Activated CD4-positive, alpha-beta T cell treated with anti-CD3 and anti-CD28 coated beads, Interleukin-2, amount 50 U/mL, for 4 hours (primary cell): ENCODE measurements around the gene STARD5.

Experiments
- DNase-seq, 2 experiments: peaks; one replicate each; pipeline ENCODE4 v3.0.0-alpha.2; 2020

STARD5 gene

GRCh38 chr15:81288616-81289015 lies 35.3 kb downstream of the STARD5 start:
- DNase-seq, result no peak

GRCh38 chr15:81288040-81288439 lies 35.9 kb downstream of the STARD5 start:
- DNase-seq, result no peak

- no peak for DNase-seq
Measured at GRCh38 chr15:81286621-81287121, 37.3 kb downstream of the STARD5 start.

- DNase-seq, result no peak
Measured at GRCh38 chr15:81285461-81285860, 38.5 kb downstream of the STARD5 start.

GRCh38 chr15:81284256-81285031 lies 39.5 kb downstream of the STARD5 start:
- no peak for DNase-seq

- no peak for DNase-seq
Measured at GRCh38 chr15:81282911-81283310, 41.0 kb downstream of the STARD5 start.

GRCh38 chr15:81282606-81282895 lies 41.4 kb downstream of the STARD5 start:
- no peak for DNase-seq

GRCh38 chr15:81281766-81282605 lies 42.0 kb downstream of the STARD5 start:
- DNase-seq, result no peak

- DNase-seq, result no peak
Measured at GRCh38 chr15:81281456-81281735, 42.5 kb downstream of the STARD5 start.

GRCh38 chr15:81280696-81281455 lies 43.1 kb downstream of the STARD5 start:
- DNase-seq, result no peak

GRCh38 chr15:81279621-81280485 lies 44.1 kb downstream of the STARD5 start:
- no peak for DNase-seq

- DNase-seq, result no peak
Measured at GRCh38 chr15:81278306-81279029, 45.5 kb downstream of the STARD5 start.

- no peak for DNase-seq
Measured at GRCh38 chr15:81277851-81278250, 46.1 kb downstream of the STARD5 start.

GRCh38 chr15:81276967-81277366 lies 47.0 kb downstream of the STARD5 start:
- no peak for DNase-seq

- no peak for DNase-seq
Measured at GRCh38 chr15:81275711-81276392, 48.1 kb downstream of the STARD5 start.

- DNase-seq, result peak; percentile 62 to 64
Measured at GRCh38 chr15:81274931-81275707, 48.8 kb downstream of the STARD5 start.

- DNase-seq, result no peak
Measured at GRCh38 chr15:81274255-81274654, 49.7 kb downstream of the STARD5 start.

- no peak for DNase-seq
Measured at GRCh38 chr15:81273855-81274254, 50.1 kb downstream of the STARD5 start.

- no peak for DNase-seq
Measured at GRCh38 chr15:81273200-81273599, 50.7 kb downstream of the STARD5 start.
